SHP77 (cell line): ENCODE measurements around the gene COQ2.
"Not testable (repeated sequence)": the region's sequence is repeated elsewhere in the genome, so short reads cannot be mapped to it uniquely, and the experiment has no call there.

Experiments used
- DNase-seq, 2 experiments: peaks; one replicate each; lab custom pipeline; 2025; lab: John Stamatoyannopoulos, UW

Gene COQ2, protein sequence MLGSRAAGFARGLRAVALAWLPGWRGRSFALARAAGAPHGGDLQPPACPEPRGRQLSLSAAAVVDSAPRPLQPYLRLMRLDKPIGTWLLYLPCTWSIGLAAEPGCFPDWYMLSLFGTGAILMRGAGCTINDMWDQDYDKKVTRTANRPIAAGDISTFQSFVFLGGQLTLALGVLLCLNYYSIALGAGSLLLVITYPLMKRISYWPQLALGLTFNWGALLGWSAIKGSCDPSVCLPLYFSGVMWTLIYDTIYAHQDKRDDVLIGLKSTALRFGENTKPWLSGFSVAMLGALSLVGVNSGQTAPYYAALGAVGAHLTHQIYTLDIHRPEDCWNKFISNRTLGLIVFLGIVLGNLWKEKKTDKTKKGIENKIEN

DNA sequence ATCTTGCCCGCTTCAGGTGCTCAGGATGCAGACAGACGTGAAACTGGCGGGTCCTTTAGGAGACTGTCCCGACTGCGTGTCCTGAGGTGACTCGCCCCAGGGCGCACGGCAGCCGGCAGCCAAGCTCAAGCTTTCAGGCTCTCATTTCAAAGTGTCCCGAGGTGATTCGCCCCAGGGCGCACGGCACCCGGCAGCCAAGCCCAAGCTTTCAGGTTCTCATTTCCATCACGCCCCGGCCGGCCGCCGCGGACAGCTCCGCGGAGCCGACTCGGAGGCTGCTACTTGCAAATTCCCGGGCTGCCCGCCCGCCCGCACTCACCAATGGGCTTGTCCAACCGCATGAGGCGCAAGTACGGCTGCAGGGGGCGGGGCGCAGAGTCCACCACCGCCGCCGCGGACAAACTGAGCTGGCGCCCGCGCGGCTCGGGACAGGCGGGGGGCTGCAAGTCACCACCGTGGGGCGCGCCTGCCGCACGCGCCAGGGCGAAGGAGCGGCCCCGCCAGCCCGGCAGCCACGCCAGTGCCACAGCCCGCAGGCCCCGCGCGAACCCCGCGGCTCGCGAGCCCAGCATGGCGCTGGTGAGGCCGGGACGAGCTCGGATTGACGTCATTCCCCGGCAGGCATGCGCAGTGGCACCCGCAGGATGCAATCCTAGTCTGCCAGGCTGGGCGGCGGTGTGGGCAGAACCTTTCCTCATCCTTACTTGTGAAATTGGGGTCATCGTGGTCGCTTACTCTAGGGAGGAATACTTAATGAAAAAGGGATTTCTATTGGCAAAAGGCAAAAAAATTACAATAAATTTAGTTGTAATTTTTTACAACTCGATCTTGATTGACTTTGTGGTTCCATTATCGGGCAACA, at the start of gene COQ2:
COQ2 (minus strand) TSS at position 606 of the 862 bp plus-strand sequence; CDS start at position 572, 34 bp downstream.
- DNase-seq, result peak; percentile 85 to 92

DNA sequence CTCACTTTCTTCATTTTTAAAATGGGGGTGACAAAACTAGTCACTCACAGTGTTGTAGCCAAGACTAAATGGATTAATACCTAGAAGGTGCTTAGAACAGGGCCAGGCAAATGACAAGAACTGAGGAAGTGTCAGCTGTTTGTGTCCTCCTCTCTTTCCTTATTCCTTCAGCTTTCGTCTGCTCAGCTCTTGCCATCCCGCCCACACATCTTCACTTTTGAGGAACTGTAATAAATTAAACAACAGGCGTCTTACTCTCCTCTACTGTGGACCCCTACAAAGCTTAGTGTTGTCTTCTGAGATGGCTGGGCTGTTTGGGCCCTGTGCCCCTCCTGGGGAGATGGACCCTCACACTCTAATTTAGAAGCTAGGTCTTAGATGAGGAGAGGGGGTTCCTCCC, 47.4 kb upstream of the COQ2 start:
- DNase-seq, result no peak

DNA sequence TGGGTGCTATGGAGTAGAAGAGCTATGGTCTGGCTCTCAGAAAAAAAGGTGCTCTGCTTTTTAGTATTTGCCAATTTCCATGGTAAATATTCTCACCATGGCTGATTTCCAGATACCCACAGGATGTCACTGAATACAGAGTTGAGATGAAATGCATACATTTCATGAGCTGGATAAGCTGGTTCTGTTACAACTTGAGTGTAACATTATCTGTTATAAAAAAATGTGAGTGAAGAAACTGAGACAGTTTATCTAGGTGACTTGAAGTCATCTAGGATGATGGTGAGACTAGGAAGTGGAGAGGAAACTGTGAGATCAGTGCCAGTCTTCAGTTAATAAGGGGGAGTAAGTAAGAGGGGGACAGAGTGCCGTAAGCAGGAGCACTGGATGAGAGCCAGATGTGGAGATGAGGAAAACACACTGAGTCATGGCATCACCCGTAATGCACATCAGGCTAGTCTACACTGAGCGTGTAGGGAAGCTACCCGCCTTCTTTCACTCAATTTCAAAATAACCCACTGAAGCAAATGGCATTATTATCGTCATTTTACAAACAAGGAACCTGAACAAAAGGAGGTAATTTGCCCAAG, 45.0 kb upstream of the COQ2 start:
- no peak for DNase-seq

DNA sequence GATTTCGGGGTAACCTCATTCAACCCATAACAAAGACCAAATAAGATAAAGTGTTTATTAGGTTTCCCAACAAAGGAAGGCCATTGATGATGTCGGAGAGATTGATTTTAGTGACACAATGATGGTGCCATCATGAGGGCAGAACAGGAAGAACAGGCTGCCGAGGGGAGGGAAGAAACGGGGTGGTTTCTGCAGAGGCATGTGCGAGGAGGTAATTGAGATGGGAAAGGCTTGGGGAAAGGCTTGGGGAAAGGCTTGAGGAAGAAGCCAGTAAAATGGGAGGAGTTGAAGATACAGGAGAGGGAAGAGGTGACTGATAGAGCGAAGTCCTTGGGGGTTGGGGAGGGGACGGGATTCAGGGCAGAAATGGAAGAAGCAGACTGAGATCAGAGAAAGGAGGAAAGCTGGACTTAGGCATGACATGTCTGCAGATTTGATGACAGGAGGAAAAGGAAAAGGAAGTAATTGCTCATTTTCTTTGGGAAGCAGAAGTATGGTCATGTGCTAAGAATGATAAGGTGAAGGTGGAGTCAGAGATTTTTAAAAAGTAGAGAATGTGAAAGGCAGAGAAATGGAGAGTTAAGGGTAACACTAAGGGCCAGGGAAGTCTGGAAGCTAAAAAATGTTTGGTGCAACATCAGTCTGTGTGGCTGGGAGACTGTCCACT, 44.1 kb upstream of the COQ2 start:
- DNase-seq, result no peak

DNA sequence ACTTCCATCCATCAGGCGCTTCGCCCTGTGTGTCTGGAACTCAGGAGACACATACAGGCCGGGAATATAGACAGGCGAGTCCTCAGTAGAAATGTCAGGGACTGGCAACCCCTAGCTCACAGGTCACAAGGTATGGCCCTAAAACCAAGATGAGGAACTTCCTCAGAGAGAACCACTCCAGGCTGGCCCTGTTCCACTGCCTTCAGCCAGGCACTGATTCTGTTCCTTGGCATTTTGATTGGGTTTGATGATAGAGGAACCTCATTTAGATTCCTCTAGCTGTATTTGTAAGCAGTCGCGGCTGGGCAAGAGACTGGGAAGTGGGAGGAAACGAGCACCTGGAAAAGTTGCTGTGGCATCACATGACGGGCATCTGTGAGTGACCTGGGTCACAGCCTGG, 41.9 kb upstream of the COQ2 start:
- no peak for DNase-seq

DNA sequence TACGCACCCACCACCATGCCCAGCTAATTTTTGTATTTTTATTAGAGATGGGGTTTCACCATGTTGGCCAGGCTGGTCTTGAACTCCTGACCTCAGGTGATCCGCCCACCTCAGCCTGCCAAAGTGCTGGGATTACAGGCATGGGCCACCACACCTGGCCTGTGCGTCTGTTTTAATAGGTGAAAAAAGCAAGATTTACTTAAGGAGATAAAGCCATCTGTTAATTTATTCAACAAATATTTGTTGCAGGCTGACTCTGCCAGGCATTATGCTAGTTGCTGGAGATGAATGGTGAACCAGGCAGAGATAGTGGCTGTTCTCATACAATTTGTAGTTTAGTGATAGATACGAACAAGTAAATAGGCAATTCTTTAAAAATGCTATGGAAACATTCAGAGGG, 40.7 kb upstream of the COQ2 start:
- DNase-seq, result not testable (repeated sequence)

DNA sequence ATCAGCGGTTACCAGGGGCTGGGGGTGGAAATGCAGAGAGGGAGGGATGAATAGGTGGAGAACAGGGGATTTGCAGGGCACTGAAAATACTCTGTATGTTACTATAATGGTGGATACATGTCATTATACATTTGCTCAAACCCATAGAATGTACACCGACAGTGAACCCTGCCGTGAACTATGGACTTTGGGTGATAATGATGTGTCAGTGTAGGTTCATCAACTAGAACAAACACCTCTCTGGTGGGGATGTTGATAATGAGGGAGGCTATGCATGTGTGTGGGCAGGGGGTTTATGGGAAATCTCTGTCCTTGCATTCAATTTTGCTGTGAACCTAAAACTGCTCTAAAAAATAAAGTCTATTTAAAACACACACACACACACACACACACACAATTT, 38.5 kb upstream of the COQ2 start:
- DNase-seq, result no peak

DNA sequence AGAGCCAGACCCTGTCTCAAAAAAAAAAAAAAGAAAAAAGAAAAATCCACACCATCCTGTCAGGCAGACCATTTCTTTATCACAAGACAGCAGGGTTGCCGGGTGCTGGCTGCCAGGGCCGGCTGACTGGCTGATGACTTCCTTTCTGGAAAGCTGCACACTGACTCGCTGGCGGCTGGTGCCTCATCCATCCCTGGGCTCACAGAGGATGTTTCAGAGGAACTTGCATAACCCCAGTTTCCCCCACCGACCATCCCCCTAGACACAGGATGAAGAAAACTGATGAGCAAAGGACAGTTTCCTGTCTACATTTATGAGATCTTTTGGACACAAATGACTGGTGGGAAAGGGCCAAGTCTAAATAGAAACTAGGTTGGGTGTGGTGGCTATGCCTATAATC, 36.0 kb upstream of the COQ2 start:
- no peak for DNase-seq

DNA sequence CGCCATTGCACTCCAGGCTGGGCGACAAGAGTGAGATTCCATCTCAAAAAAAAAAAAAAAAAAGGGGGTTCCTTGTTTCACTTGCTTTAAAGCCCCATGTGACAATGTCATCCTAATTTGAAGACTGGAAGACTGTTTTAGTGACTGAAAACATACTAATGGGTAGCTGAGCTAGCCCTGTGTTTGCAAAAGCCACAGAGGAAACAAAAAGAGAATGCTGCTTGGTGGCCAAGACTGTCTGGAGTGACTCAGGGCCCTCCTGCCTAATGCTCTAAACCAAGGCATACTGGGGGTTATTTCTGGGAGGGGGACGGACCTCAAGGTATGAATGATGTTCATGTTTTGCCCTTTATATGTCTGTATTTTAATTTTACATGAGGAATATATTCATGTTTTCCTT, 34.1 kb upstream of the COQ2 start:
- no peak for DNase-seq

DNA sequence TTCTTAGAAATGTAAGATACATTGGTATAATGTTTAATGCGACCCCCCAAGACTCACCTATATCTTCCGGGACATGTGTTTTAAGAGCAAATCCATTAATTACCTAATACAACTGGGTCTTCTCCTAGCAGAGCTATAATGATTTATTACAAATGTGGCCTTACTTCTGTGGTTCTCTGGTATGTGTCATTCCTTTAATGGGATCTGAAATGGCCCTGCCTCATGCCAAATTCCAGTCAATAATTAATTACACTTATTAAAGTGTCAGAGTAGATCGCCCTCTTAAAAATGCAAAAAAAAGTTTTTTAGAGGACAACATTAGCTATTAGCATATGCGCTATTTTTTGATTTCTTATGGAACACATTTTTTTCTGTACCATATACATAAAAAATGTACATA, 33.1 kb upstream of the COQ2 start:
- no peak for DNase-seq

DNA sequence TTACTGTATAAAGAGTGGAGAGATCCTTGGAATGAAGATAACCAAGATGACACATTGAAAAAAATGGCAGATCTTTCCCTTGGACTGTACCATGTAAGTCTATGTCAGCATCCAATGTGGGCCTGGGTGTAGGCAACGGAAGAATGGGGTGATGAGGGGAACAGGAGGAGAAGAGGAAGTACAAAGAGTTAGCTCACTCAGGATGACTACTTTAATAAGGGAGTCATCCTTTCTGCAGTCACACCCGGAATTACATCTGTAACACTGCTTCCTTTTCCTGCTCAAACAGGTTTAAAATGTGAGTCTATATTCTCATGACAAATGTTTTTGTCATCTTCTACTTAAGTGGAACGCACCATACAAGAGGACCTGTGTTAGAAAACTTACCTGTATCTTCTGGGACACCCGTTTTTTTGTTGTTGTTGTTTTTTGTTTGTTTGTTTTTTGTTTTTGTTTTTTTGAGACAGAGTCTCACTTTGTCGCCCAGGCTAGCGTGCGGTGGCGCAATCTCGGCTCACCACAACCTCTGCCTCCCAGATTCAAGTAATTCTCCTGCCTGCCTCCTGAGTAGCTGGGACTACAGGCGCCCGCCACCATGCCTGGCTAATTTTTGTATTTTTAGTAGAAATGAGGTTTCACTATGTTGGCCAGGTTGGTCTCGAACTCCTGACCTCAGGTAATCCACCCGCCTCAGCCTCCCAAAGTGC, 32.0 kb upstream of the COQ2 start:
- DNase-seq, result no peak

DNA sequence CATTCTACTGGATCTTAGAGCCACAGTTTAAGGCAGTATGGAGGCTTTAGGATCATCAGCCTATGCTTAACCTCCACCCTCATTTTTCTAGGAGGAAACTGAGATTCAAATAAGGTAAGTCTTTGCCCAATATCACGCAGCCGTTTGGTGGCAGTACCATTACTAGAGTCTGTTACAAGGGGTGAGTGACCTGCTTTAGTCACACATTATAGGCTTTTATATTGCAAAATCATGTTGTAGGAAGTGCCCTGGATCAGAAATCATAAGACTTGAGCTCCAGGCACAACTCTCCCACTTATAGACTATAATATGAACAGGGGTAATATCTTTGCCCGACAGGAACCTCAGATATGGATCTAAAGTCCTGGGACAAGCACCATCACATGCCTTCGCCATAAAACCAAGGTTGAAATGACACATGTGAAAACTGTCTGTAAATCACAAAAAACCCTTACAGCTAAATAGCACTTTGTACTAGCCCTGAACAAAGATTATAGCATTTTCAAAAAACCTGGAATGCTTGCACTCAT, 30.8 kb upstream of the COQ2 start:
- no peak for DNase-seq

DNA sequence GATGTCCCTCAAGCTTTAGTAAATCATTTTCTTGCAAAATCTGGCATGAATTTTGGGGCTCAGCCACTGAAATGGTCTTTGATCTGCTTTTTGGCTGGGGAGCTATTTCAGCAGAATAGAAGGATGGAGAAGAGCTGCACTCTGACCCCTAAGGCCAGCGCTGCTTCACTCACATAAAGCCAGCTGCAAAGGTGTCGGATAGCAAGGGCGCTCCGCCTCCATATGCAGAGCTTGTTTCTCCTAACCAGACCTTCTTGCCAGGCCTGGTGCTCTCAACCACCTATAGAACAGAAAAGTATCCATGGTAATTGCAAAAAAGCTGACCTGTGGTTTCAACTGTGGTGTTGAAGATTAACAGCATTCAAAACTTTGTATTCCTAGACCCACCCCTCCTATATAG, 24.1 kb upstream of the COQ2 start:
- no peak for DNase-seq

DNA sequence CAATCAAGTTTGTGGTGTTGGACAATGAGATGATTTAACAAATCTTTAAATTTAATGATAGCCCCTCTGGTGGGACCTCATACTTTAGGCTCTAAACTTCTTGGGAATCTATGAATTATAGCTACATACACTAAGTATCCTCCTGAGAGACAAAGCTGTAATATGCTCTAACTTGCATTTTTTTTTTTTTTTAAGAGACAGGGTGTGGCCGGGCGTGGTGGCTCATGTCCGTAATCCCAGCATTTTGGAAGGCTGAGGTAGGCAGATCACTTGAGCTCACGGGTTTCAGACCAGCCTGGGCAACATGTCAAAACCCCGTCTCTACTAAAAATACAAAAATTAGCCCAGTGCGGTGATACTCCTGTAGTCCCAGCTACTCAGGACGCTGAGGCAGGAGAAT, 23.3 kb upstream of the COQ2 start:
- DNase-seq, result no peak

DNA sequence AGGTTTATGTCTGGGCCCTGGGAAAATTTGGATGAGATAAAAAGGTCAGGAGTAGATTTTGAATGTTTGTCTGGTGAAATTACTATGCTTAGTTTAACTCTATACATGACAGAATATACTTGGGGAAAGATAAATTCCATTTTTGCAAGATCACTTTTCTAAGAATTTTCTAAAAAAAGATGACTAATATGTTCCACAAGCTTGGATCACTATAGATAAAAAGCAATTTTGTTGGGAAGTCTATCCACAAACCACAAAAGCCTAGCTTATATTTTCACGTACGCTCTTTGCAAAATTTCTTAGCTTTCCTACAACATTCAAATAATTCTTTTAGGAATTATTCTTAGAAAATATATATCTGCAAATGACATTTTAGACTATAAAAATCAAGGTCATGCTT, 20.6 kb upstream of the COQ2 start:
- DNase-seq, result no peak

DNA sequence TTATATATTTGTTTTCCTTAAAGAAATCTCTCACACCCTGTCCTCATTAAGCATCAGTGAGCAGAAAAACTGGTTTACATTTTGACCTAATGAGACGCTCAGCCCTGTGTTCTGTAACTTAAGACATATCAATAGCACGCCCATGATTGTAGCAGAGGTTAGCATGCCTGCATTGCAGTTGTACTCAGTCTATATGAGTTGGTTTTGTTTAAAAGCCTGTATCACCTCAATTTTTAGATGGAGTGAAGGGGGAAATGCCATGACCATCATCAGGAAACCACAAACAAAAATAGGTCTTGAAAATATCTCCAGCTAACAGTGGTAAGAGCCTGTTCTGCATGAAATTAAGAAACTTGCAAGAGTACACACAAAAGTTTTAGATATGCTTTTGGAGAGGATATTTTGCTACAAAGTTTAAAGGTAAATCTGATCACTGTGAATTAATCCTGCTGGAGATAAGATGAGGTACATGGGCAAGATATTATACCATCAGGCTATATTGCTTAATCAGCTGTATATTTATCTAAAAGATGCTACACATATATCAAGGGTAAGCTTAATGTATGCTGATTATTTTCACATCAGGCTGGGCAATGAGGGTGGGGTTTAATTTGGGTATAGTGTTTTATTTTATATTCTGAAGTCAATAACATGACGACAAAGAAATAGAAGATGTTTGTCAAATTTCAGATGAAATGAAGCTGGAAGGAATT, 13.1 kb upstream of the COQ2 start:
- DNase-seq, result no peak

DNA sequence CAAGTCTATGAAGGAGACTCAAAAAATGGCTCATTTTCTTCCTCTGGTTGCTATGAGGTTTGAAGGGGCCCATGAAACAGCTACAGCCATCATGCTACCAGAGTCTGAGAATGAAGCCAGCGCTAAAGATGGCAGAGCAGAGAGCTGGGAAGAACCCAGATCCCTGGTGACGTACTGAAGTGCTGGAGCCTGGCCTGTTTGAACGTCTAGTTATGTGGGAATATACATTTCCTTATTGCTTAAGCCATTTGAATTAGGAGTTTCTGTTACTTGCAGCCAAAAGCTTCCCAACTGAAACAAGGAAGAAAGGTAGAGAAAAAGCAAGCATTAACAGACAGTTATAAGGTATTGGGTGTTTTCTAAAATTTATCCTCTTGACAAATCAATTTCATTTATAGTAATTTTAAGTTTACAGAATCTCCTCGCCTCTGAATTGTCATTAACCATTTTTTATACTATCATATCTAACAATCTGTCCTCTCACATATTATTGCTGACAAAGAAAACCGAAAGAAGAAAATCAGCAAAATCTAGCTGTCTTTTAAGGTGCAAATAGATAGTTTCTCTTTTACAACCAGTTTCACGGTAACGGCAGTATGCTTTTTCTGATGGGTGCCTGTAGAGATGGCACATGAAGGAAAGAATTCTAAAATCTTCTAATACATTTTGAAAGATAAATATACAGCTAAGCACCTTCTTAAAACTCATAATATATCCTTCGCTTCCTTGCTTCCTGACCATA, 8.9 kb upstream of the COQ2 start:
- DNase-seq, result no peak

DNA sequence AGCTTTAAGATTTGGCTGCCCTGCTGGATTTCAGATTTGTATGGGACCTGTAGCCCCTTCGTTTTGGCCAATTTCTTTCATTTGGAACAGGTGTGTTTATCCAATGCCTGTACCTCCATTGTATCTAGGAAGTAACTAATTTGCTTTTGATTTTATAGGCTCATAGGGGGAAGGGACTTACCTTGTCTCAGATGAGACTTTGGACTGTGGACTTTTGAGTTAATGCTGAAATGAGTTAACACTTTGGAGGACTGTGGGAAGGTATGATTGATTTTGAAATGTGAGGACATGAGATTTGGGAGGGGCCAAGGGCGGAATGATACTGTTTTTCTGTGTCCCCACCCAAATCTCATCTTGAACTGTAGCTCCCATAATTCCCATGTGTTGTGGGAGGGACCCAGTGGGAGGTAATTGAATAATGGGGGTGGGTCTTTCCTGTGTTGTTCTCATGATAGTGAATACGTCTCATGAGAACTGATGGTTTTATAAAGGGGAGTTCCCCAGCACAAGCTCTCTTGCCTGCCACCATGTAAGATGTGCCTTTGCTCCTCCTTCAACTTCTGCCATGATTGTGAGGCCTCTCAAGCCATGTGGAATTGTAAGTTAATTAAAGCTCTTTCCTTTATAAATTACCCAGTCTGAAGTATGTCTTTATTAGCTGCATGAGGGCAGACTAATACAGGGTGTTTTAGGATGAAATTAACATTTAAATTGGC, 5.6 kb upstream of the COQ2 start:
- DNase-seq, result not testable (repeated sequence)

DNA sequence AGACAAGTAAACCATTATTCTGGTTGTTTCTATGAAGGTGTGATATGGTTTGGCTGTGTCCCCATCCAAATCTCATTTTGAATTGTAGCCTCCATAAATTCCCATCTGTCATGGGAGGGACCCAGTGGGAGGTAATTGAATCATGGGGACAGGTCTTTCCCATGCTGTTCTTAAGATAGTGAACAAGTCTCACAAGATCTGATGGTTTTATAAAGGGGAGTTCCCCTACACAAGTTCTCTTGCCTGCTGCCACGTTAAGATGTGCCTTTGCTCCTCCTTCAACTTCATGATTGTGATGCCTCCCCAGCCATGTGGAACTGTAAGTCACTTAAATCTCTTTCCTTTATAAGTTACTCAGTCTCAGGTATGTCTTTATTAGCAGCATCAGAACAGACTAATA, 3.8 kb upstream of the COQ2 start:
- not testable (repeated sequence) for DNase-seq

DNA sequence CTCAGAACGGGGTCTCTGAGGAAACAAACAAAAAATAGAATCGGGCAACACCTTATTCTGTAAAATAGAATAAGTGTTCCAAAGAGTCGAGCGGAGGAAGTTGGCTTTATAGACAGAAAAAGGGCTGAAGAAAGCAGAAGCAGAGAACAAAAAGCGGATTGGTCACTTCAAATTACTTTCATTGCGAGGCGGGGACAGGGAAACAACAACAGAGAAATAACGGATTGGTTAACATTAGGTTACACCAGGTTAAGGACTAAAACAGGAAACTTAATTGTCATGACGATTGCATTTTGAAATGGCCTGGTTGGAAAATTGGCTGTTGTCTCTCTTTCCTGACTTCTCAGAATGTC, 433 bp upstream of the COQ2 start:
- DNase-seq, result peak; percentile 3 to 5
